ENCODE results near the gene ZNF681.
"Not testable (repeated sequence)": the region's sequence is repeated elsewhere in the genome, so short reads cannot be mapped to it uniquely, and the experiment has no call there.

Gene ZNF681

GRCh38 chr19:23772675-23773063 lies 14.0 kb upstream of the ZNF681 start:
- no peak for DNase-seq

GRCh38 chr19:23771761-23772674 lies 13.3 kb upstream of the ZNF681 start:
- no peak for DNase-seq

- no peak for DNase-seq
These were observed 12.6 kb upstream of the ZNF681 start for GRCh38 chr19:23771316-23771715.

- DNase-seq, result no peak
These were observed 12.1 kb upstream of the ZNF681 start for GRCh38 chr19:23770672-23771250.

GRCh38 chr19:23769691-23770468 lies 11.2 kb upstream of the ZNF681 start:
- DNase-seq, result no peak

GRCh38 chr19:23766951-23767350 lies 8.3 kb upstream of the ZNF681 start:
- no peak for DNase-seq

- DNase-seq, result no peak
These were observed 6.1 kb upstream of the ZNF681 start for GRCh38 chr19:23764781-23765180.

- peak; percentile 80 for DNase-seq
These were observed 4.4 kb upstream of the ZNF681 start for GRCh38 chr19:23762884-23763711.

GRCh38 chr19:23762548-23762883 lies 3.8 kb upstream of the ZNF681 start:
- no peak for DNase-seq

- DNase-seq, result not testable (repeated sequence)
These were observed 1.6 kb upstream of the ZNF681 start for GRCh38 chr19:23760326-23760725.

GRCh38 chr19:23743633-23744232 lies 15.0 kb downstream of the ZNF681 start:
- not testable (repeated sequence) for DNase-seq

- DNase-seq, result not testable (repeated sequence)
These were observed 27.8 kb downstream of the ZNF681 start for GRCh38 chr19:23730729-23731465.

- DNase-seq, result not testable (repeated sequence)
These were observed 34.5 kb downstream of the ZNF681 start for GRCh38 chr19:23724161-23724560.

- DNase-seq, result no peak
These were observed 39.9 kb downstream of the ZNF681 start for GRCh38 chr19:23718802-23719201.

- DNase-seq, result no peak
These were observed 41.9 kb downstream of the ZNF681 start for GRCh38 chr19:23716792-23717191.

GRCh38 chr19:23709347-23709746 lies 49.3 kb downstream of the ZNF681 start:
- no peak for DNase-seq

- DNase-seq, result no peak
These were observed 52.0 kb downstream of the ZNF681 start for GRCh38 chr19:23706657-23707056.

GRCh38 chr19:23699521-23699860 lies 59.2 kb downstream of the ZNF681 start:
- DNase-seq, result no peak

- no peak for DNase-seq
These were observed 59.8 kb downstream of the ZNF681 start for GRCh38 chr19:23698711-23699520.

GRCh38 chr19:23692937-23693336 lies 65.8 kb downstream of the ZNF681 start:
- DNase-seq, result not testable (repeated sequence)

Data from stimulated activated naive CD4-positive, alpha-beta T cell treated with Interleukin-2 at 50 U/mL for 16 hours (primary cell).